GM21786 (cell line): ENCODE measurements around the gene SLC9C2.
A peak's percentile ranks its signal among the peaks of the same experiment; 100 is the strongest.
"Not testable (repeated sequence)": the region's sequence is repeated elsewhere in the genome, so short reads cannot be mapped to it uniquely, and the experiment has no call there.

Source experiments
- ATAC-seq: cut with Tn5 transposase; IDR thresholded peaks from one replicate; pipeline ENCODE4 v1.9.1; 2021; ENCODE audit not compliant: unreplicated experiment

Gene SLC9C2

GRCh38 chr1:173603056-173603591, at the start of gene SLC9C2:
SLC9C2 (minus strand) TSS chr1:173603072; CDS start chr1:173601776, 1,296 bp downstream.
- no peak for ATAC-seq

- ATAC-seq = no peak
These were observed 46.2 kb upstream of the SLC9C2 start for GRCh38 chr1:173648880-173649605.

- ATAC-seq = no peak
These were observed 43.8 kb upstream of the SLC9C2 start for GRCh38 chr1:173646656-173647055.

GRCh38 chr1:173642450-173643139, 39.7 kb upstream of the SLC9C2 start:
- ATAC-seq = not testable (repeated sequence)

GRCh38 chr1:173639102-173639501, 36.2 kb upstream of the SLC9C2 start:
- no peak for ATAC-seq

- ATAC-seq = no peak
These were observed 35.5 kb upstream of the SLC9C2 start for GRCh38 chr1:173638043-173639021.

- not testable (repeated sequence) for ATAC-seq
These were observed 34.6 kb upstream of the SLC9C2 start for GRCh38 chr1:173637236-173638042.

GRCh38 chr1:173635116-173635515, 32.2 kb upstream of the SLC9C2 start, which contains the start of gene TEX50:
TEX50 (plus strand) TSS chr1:173635338; CDS start chr1:173635522, 184 bp downstream.
- ATAC-seq = no peak

- ATAC-seq = no peak
These were observed 26.0 kb upstream of the SLC9C2 start for GRCh38 chr1:173628888-173629287.

- ATAC-seq = no peak
These were observed 24.4 kb upstream of the SLC9C2 start for GRCh38 chr1:173627269-173627668.

GRCh38 chr1:173616859-173617258, 14.0 kb upstream of the SLC9C2 start:
- no peak for ATAC-seq

- not testable (repeated sequence) for ATAC-seq
These were observed 10.2 kb upstream of the SLC9C2 start for GRCh38 chr1:173613086-173613485.

- no peak for ATAC-seq
These were observed 5.8 kb upstream of the SLC9C2 start for GRCh38 chr1:173608503-173609216.

GRCh38 chr1:173601588-173601987, 1.3 kb downstream of the SLC9C2 start:
- peak; percentile 70 for ATAC-seq

- ATAC-seq = no peak
These were observed 6.6 kb downstream of the SLC9C2 start for GRCh38 chr1:173596097-173596825.

- ATAC-seq = not testable (repeated sequence)
These were observed 11.7 kb downstream of the SLC9C2 start for GRCh38 chr1:173591138-173591537.

- no peak for ATAC-seq
These were observed 12.3 kb downstream of the SLC9C2 start for GRCh38 chr1:173590557-173590956.

- ATAC-seq = no peak
These were observed 21.3 kb downstream of the SLC9C2 start for GRCh38 chr1:173581383-173582079.
